B cell (primary cell): ENCODE results near the gene PUS7. TPM values are rescaled to one million over a fixed set of nuclear protein-coding genes. Genes with fewer than 3 reads are reported as not detected.

ENCODE experiments used
- ATAC-seq: fragments of 200-7000 bp; cut with Tn5 transposase; one replicate; pipeline ENCODE4 v1.10.0; 2021; ENCODE audit warnings: low read depth, mild to moderate bottlenecking, moderate number of reproducible peaks, moderate library complexity
- CTCF ChIA-PET: fragments of 350-600 bp; sonication (Branson Sonifier 250); formaldehyde crosslinking; loops from one replicate; lab custom pipeline; 2021; ENCODE audit warnings: antibody characterized with exemption, inconsistent platforms; lab: Charles Lee
- POLR2A ChIA-PET: fragments of 350-600 bp; sonication (Branson Sonifier 250); formaldehyde crosslinking; loops from one replicate; lab custom pipeline; 2021; ENCODE audit warnings: antibody characterized with exemption; lab: Charles Lee
- DNase-seq: peaks from one replicate; pipeline ENCODE4 v3.0.0; 2013
- H2AFZ ChIP-seq: 2 replicates; pipeline ENCODE4 v1.6.1; 2012; ENCODE audit warnings: mild to moderate bottlenecking, low read depth, low read length; ENCODE audit not compliant: insufficient read depth, poor library complexity, severe bottlenecking
- H3K27ac ChIP-seq, 2 donors: 1 replicate in 1 of 2; 2 replicates in 1 of 2; pipeline ENCODE4 v1.5.1; 2012 to 2013; ENCODE audit warnings: low read length in 2 of 2, mild to moderate bottlenecking in 2 of 2, moderate library complexity in 1 of 2
- H3K27me3 ChIP-seq, 4 experiments: fragments of 200-600 bp in 1 of 4; sonication (generic) in 1 of 4; replicated peaks in 1 of 4; 1 replicate in 2 of 4; 2 replicates in 2 of 4; pipeline versions ENCODE4 v1.6.1 to v1.7.0; 2013 to 2016; ENCODE audit warnings: low read length in 3 of 4, mild to moderate bottlenecking in 2 of 4, mixed read lengths in 1 of 4, moderate library complexity in 1 of 4; ENCODE audit not compliant: insufficient read depth in 4 of 4, control insufficient read depth in 3 of 4; ENCODE audit errors: control extremely low read depth in 1 of 4
- H3K36me3 ChIP-seq, 2 experiments: replicated peaks in 1 of 2; 1 replicate in 1 of 2; 2 replicates in 1 of 2; pipeline versions ENCODE4 v1.6.1 to v1.7.1; 2013; ENCODE audit warnings: low read length in 1 of 2; ENCODE audit not compliant: insufficient read depth in 2 of 2, control insufficient read depth in 1 of 2; ENCODE audit errors: control extremely low read depth in 1 of 2, extremely low read depth in 1 of 2
- H3K4me1 ChIP-seq, 2 donors: fragments of 200-600 bp in 1 of 2; sonication (generic) in 1 of 2; 1 replicate in 1 of 2; 2 replicates in 1 of 2; pipeline versions ENCODE4 v1.5.1 to v1.6.1; 2013 to 2017; ENCODE audit warnings: low read length in 2 of 2; ENCODE audit not compliant: control insufficient read depth in 2 of 2, insufficient read depth in 2 of 2
- H3K4me2 ChIP-seq: replicated peaks from 2 replicates; pipeline ENCODE3; 2012; ENCODE audit warnings: mild to moderate bottlenecking, low read depth, low read length; ENCODE audit not compliant: poor library complexity, severe bottlenecking
- H3K4me3 ChIP-seq, 5 experiments: fragments of 200-600 bp in 1 of 5; sonication (generic) in 1 of 5; 1 replicate in 3 of 5; 2 replicates in 2 of 5; pipeline versions ENCODE4 v1.5.1 to v1.7.0; 2011 to 2016; ENCODE audit warnings: low read length in 4 of 5, mild to moderate bottlenecking in 4 of 5, low read depth in 2 of 5, control low read depth in 1 of 5, moderate library complexity in 1 of 5; ENCODE audit not compliant: insufficient read depth in 1 of 5; ENCODE audit errors: control extremely low read depth in 1 of 5, extremely low read depth in 1 of 5
- H3K79me2 ChIP-seq: fragments of 200-600 bp; sonication (generic); one replicate; pipeline ENCODE4 v1.6.0; 2016; ENCODE audit warnings: low read length; ENCODE audit not compliant: control insufficient read depth, insufficient read depth
- H3K9ac ChIP-seq: fragments of 200-600 bp; sonication (generic); 2 replicates; pipeline ENCODE4 v1.6.1; 2017; ENCODE audit warnings: mild to moderate bottlenecking, low read length, moderate library complexity
- H3K9me3 ChIP-seq, 3 donors: one replicate each; pipeline versions ENCODE4 v1.6.1 to v1.7.1; 2013; ENCODE audit warnings: low read length in 2 of 3; ENCODE audit not compliant: control insufficient read depth in 2 of 3, insufficient read depth in 1 of 3; ENCODE audit errors: control extremely low read depth in 1 of 3
- H4K20me1 ChIP-seq: 2 replicates; pipeline ENCODE4 v1.6.0; 2012; ENCODE audit warnings: mild to moderate bottlenecking, low read length; ENCODE audit not compliant: insufficient read depth, control insufficient read depth, poor library complexity, severe bottlenecking
- H3K27ac Mint-ChIP-seq: one replicate; pipeline ENCODE4 v1.8.0; 2021; ENCODE audit warnings: mixed read lengths
- H3K27me3 Mint-ChIP-seq: one replicate; pipeline ENCODE4 v1.8.0; 2021; ENCODE audit warnings: mixed read lengths
- H3K4me1 Mint-ChIP-seq: one replicate; pipeline ENCODE4 v1.8.0; 2021; ENCODE audit warnings: mixed read lengths
- H3K4me3 Mint-ChIP-seq: one replicate; pipeline ENCODE4 v1.8.0; 2021; ENCODE audit warnings: mixed read lengths
- H3K9me3 Mint-ChIP-seq: one replicate; pipeline ENCODE4 v1.8.0; 2022; ENCODE audit warnings: mixed read lengths; ENCODE audit not compliant: insufficient read depth
- EZH2 ChIP-seq: IDR thresholded peaks from 2 replicates; pipeline ENCODE4 v1.6.1; 2012; ENCODE audit warnings: borderline replicate concordance, low read depth, mild to moderate bottlenecking, moderate library complexity, low read length; ENCODE audit not compliant: insufficient read depth, poor library complexity, severe bottlenecking
- WGBS: methylation state at CpG from one replicate; pipeline ENCODE4 v1.1.5; 2013; ENCODE audit warnings: missing lambda C conversion rate; ENCODE audit not compliant: insufficient coverage; 5-methylcytosine and 5-hydroxymethylcytosine counted together
- intact Hi-C: fragments of 100-400 bp; cut with micrococcal nuclease; formaldehyde crosslinking; loops from one replicate; pipeline ENCODE4 v1.10.0; 2022
- polyA plus RNA-seq: library from polyadenylated mRNA; depleted of rRNA; stranded (reverse); fragments of >200 nt; gene quantifications from 2 replicates; pipeline ENCODE4 v1.2.3, GENCODE V29; 2012
- total RNA-seq, 2 donors: library from RNA; stranded (reverse); fragments of 120-200 nt in 1 of 2; gene quantifications; 1 replicate in 1 of 2; 2 replicates in 1 of 2; pipeline versions ENCODE4 v1.2.3 to v1.2.4, GENCODE V29; 2013 to 2022
- TF ChIP-seq, protein P1 (sequence below): fragments of 200-600 bp; IDR thresholded peaks from one replicate; pipeline ENCODE4 v1.8.0; 2022; ENCODE audit warnings: antibody characterized with exemption, mild to moderate bottlenecking

PUS7 gene
- total and polyA plus RNA-seq, 2 donors (not counting 1 experiment from before 2014, with no cell fraction given) = 2.0 to 7.7 TPM

DNA sequence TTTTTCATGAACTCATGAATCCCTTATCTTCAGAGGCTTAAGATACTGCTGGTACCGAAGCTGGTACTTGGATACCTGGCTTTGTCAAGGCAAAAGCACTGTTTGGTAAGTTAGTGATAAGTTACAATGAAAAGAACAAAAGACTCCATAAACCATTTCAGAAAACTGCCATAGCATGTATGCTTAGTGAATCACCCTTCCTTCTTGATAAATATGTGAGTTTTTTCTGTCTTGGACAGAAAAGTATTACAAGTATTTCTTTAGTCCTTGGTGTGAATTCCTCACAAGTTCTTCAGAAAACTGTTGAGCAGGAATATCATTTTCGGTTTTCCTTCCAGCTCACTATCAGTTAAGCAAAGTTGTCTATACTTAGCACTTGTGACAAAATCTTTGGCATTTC lies 25.6 kb downstream of the PUS7 start:
- H3K9ac ChIP-seq = no peak overlapping the region
- 100% methylated on average over 1 of the region's 2 CpGs for WGBS
- TF ChIP-seq, protein P1, sequence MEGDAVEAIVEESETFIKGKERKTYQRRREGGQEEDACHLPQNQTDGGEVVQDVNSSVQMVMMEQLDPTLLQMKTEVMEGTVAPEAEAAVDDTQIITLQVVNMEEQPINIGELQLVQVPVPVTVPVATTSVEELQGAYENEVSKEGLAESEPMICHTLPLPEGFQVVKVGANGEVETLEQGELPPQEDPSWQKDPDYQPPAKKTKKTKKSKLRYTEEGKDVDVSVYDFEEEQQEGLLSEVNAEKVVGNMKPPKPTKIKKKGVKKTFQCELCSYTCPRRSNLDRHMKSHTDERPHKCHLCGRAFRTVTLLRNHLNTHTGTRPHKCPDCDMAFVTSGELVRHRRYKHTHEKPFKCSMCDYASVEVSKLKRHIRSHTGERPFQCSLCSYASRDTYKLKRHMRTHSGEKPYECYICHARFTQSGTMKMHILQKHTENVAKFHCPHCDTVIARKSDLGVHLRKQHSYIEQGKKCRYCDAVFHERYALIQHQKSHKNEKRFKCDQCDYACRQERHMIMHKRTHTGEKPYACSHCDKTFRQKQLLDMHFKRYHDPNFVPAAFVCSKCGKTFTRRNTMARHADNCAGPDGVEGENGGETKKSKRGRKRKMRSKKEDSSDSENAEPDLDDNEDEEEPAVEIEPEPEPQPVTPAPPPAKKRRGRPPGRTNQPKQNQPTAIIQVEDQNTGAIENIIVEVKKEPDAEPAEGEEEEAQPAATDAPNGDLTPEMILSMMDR = no peak
- no peak for TF ChIP-seq EZH2
- no peaks in the 10 kb centered on the region for H3K4me1 ChIP-seq
- ChIA-PET CTCF (interaction anchor here (2.0 kb wide), 1 partner anchor 10 kb away, joined by 4 read pairs; no protein-coding TSS in a partner anchor), POLR2A (no interaction called here)
- no peaks in the 10 kb centered on the region for H3K27me3 Mint-ChIP-seq
- no peaks in the 10 kb centered on the region for H3K9me3 ChIP-seq
- no peak overlapping the region for H3K27ac ChIP-seq
- no peak overlapping the region for H3K4me3 ChIP-seq
- ATAC-seq (no peak), DNase-seq (no peak)
- H3K27ac Mint-ChIP-seq = no peak overlapping the region
- H3K4me2 ChIP-seq = no peak overlapping the region
- H3K27me3 ChIP-seq = no peaks in the 10 kb centered on the region
- H3K4me3 Mint-ChIP-seq = no peak overlapping the region
- no peaks in the 10 kb centered on the region for H4K20me1 ChIP-seq
- no peak overlapping the region for H2AFZ ChIP-seq
- H3K36me3 ChIP-seq = peaks cover 2 to 5% of the 10 kb centered on the region in 2 experiments
- intact Hi-C loops = no loop called here
- H3K4me1 Mint-ChIP-seq = no peaks in the 10 kb centered on the region
- H3K79me2 ChIP-seq = no peaks in the 10 kb centered on the region
- H3K9me3 Mint-ChIP-seq = no peaks in the 10 kb centered on the region

DNA sequence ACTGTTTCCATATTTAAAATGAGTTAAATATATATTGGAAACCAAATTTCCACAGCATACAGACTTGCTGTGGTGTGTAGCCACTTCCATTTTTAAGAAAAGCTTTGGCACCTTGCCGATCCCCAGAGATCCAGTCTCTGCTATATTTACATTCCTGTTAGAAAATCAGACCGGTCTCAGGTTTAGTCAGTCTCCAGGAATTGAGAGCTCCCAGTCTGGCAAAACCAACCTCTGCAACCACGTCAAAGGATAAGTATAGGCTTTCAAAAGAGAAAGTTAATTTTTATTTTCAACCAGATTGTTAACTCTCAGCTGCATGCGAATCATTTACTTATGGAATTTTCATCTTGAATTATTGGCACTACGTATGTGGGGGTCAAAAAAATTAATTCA lies 28.2 kb downstream of the PUS7 start:
- TF ChIP-seq, protein P1 = no peak
- TF ChIP-seq EZH2 = no peak
- Histone ChIP-seq H3K36me3 (no peaks in the 10 kb centered on the region), H3K27ac (no peak overlapping the region), H3K79me2 (no peaks in the 10 kb centered on the region), H4K20me1 (no peaks in the 10 kb centered on the region), H2AFZ (no peak overlapping the region), H3K4me2 (no peak overlapping the region), H3K9ac (no peak overlapping the region), H3K9me3 (no peaks in the 10 kb centered on the region), H3K27me3 (no peaks in the 10 kb centered on the region), H3K4me3 (no peak overlapping the region), H3K4me1 (no peaks in the 10 kb centered on the region)
- Mint-ChIP-seq H3K27me3 (no peaks in the 10 kb centered on the region), H3K9me3 (no peaks in the 10 kb centered on the region), H3K4me1 (no peaks in the 10 kb centered on the region), H3K4me3 (no peak overlapping the region), H3K27ac (no peak overlapping the region)
- ChIA-PET POLR2A (no interaction called here), CTCF (no interaction called here)
- intact Hi-C loops = loop anchor here (2.0 kb wide), 1 partner anchor 93 kb away; no protein-coding TSS in a partner anchor
- ATAC-seq = no peak
- no peak for DNase-seq
- WGBS = 100% methylated on average over 1 of the region's 5 CpGs
